ENCODE results near the gene SH2D1B. TPM values are rescaled to one million over a fixed set of nuclear protein-coding genes. Genes with fewer than 3 reads are reported as not detected.

Gene SH2D1B
- total RNA-seq, 1 donor from 2014 or later, result not detected

GRCh38 chr1:162396201-162396906 is 15.6 kb downstream of the SH2D1B start:
- H3K27ac Mint-ChIP-seq (ENCODE audit: unreplicated experiment), result no peak overlapping the region
- TF ChIP-seq EZH2 (IDR thresholded peaks at IDR 0.05; ENCODE audit: insufficient read depth, low read length) (no peak), CTCF (IDR thresholded peaks at IDR 0.05; ENCODE audit: insufficient read depth, low read depth, low read length) (no peak)
- Histone ChIP-seq H3K4me2 (ENCODE audit: low read length) (no peak overlapping the region), H3K27ac (ENCODE audit: low read depth, low read length) (no peak overlapping the region), H3K27me3 (ENCODE audit: insufficient read depth, low read length) (peaks cover 2% of the 10 kb centered on the region), H3K9me3 (ENCODE audit: insufficient read depth, low read depth, low read length) (no peaks in the 10 kb centered on the region), H3K36me3 (ENCODE audit: insufficient read depth, low read length) (no peaks in the 10 kb centered on the region), H4K20me1 (ENCODE audit: insufficient read depth, low read length) (no peaks in the 10 kb centered on the region), H3K4me3 (ENCODE audit: insufficient read depth, low read depth, low read length) (no peak overlapping the region), H3K9ac (ENCODE audit: low read length) (no peak overlapping the region), H3K79me2 (ENCODE audit: insufficient read depth, low read length) (no peaks in the 10 kb centered on the region), H2AFZ (ENCODE audit: low read depth, low read length) (no peak overlapping the region), H3K4me1 (ENCODE audit: insufficient read depth, low read length) (no peaks in the 10 kb centered on the region)
- peaks cover 5% of the 10 kb centered on the region for H3K4me1 Mint-ChIP-seq (ENCODE audit: low read depth, unreplicated experiment)
- H3K36me3 Mint-ChIP-seq (ENCODE audit: low read depth, unreplicated experiment), result no peaks in the 10 kb centered on the region
- no peak overlapping the region for H3K4me3 Mint-ChIP-seq (ENCODE audit: unreplicated experiment)
- no peak for DNase-seq (ENCODE audit: low read depth)
- H3K27me3 Mint-ChIP-seq (ENCODE audit: low read depth, unreplicated experiment), result peaks cover 26% of the 10 kb centered on the region
- FAIRE-seq, result no peak
- peaks cover 1% of the 10 kb centered on the region for H3K9me3 Mint-ChIP-seq (ENCODE audit: unreplicated experiment)

DNA sequence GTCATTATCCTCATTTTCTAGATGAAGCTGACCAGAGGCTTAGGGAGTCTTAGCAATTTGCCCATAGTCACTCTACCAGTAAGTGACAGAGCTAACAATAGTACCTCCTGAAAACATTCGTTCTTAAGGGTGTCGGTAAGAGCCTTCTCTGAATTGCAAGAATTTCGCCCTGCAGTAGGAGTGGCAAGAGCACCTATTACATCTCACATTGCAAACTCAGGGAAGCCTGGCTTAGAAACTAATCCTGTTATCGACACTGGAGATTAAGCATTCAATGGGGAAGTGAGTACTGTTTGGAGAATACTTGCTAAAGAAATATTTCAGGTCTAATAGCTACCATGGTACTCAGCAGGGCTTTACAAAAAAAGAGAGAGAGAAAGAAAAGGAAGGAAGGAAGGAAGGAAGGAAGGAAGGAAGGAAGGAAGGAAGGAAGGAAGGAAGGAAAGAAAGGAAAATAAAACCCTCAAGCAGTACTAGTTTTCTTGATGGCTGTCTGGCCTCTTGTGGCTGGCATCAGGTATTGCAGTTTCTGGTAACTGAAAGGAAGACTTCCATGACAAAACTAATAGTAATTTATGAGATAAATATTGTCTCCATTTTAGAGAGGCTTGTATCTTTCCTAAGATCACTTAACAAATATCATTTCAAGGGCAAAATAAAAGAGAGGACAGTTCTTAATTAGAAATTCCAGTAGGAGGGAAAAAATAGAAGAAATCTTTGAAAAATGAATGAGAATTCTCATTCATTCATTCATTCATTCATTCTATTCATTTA is 20.0 kb downstream of the SH2D1B start:
- no peaks in the 10 kb centered on the region for H4K20me1 ChIP-seq (ENCODE audit: insufficient read depth, low read length)
- no peak overlapping the region for H2AFZ ChIP-seq (ENCODE audit: low read depth, low read length)
- H3K9ac ChIP-seq (ENCODE audit: low read length), result no peak overlapping the region
- Mint-ChIP-seq H3K9me3 (ENCODE audit: unreplicated experiment) (peaks cover 1% of the 10 kb centered on the region), H3K27ac (ENCODE audit: unreplicated experiment) (no peak overlapping the region), H3K36me3 (ENCODE audit: low read depth, unreplicated experiment) (peaks cover 2% of the 10 kb centered on the region), H3K27me3 (ENCODE audit: low read depth, unreplicated experiment) (peaks cover 11% of the 10 kb centered on the region), H3K4me3 (ENCODE audit: unreplicated experiment) (no peak overlapping the region), H3K4me1 (ENCODE audit: low read depth, unreplicated experiment) (peaks cover 11% of the 10 kb centered on the region)
- peak overlapping the region; percentile 30 for H3K4me2 ChIP-seq (ENCODE audit: low read length)
- TF ChIP-seq EZH2 (IDR thresholded peaks at IDR 0.05; ENCODE audit: insufficient read depth, low read length), result no peak
- peak; percentile 91 for TF ChIP-seq CTCF (IDR thresholded peaks at IDR 0.05; ENCODE audit: insufficient read depth, low read depth, low read length)
- no peaks in the 10 kb centered on the region for H3K27me3 ChIP-seq (ENCODE audit: insufficient read depth, low read length)
- H3K27ac ChIP-seq (ENCODE audit: low read depth, low read length), result no peak overlapping the region
- H3K9me3 ChIP-seq (ENCODE audit: insufficient read depth, low read depth, low read length), result no peaks in the 10 kb centered on the region
- H3K79me2 ChIP-seq (ENCODE audit: insufficient read depth, low read length), result no peaks in the 10 kb centered on the region
- DNase-seq (ENCODE audit: low read depth), result peak; percentile 25
- H3K4me1 ChIP-seq (ENCODE audit: insufficient read depth, low read length), result peaks cover 13% of the 10 kb centered on the region
- no peak for FAIRE-seq
- no peak overlapping the region for H3K4me3 ChIP-seq (ENCODE audit: insufficient read depth, low read depth, low read length)
- H3K36me3 ChIP-seq (ENCODE audit: insufficient read depth, low read length), result no peaks in the 10 kb centered on the region

Measured in astrocyte (in vitro differentiated cells and primary cell).